Measurements from ENCODE around the gene SYNGR2. TPM values are rescaled to one million over a fixed set of nuclear protein-coding genes. Genes with fewer than 3 reads are reported as not detected.

Gene SYNGR2
- total and polyA plus RNA-seq, 2 donors (not counting 1 experiment from before 2014, with no cell fraction given) = 15.5 to 23.8 TPM

DNA sequence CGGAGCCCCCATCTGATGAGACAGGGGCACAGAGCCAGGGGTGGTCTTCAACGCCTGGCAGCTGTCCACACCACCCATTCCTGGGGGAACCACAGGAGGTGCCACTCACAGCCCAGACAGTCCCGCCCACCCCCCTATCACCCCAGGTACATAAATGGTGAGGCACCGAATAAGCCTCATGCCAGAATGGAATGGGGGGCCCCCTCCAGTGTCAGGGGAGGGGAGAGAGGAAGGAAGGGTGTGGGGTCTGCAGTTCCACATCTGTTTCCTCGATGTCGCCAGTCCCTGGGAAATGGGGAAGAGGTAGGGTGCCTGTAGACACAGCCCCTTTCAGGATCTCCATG, 41.5 kb upstream of the SYNGR2 start:
- H3K27ac ChIP-seq (ENCODE audit: insufficient read depth, low read length) = no peak overlapping the region
- no peaks in the 10 kb centered on the region for H3K36me3 ChIP-seq (ENCODE audit: control insufficient read depth, insufficient read depth, low read length)
- H3K27me3 ChIP-seq (ENCODE audit: control insufficient read depth, insufficient read depth, low read length) = peaks cover 28% of the 10 kb centered on the region
- H3K9ac ChIP-seq (ENCODE audit: insufficient read depth, low read length) = no peak overlapping the region
- H3K4me3 ChIP-seq (replicated peaks in 1 of 4; ENCODE audit: control extremely low read depth in 1 of 4, insufficient read depth in 1 of 4, low read depth in 3 of 4, low read length in 4 of 4) = no peak overlapping the region
- no peak for DNase-seq (ENCODE audit: low read depth in 2 of 2)
- no peak overlapping the region for H3K4me2 ChIP-seq (ENCODE audit: extremely low read depth, insufficient read depth, low read length)
- no peaks in the 10 kb centered on the region for H3K9me3 ChIP-seq (ENCODE audit: control insufficient read depth, insufficient read depth, low read depth, low read length)
- H3K79me2 ChIP-seq (ENCODE audit: control insufficient read depth, insufficient read depth, low read length) = no peaks in the 10 kb centered on the region
- H4K20me1 ChIP-seq (ENCODE audit: control insufficient read depth, extremely low read depth, insufficient read depth, low read length) = no peaks in the 10 kb centered on the region
- TF ChIP-seq, protein P1, sequence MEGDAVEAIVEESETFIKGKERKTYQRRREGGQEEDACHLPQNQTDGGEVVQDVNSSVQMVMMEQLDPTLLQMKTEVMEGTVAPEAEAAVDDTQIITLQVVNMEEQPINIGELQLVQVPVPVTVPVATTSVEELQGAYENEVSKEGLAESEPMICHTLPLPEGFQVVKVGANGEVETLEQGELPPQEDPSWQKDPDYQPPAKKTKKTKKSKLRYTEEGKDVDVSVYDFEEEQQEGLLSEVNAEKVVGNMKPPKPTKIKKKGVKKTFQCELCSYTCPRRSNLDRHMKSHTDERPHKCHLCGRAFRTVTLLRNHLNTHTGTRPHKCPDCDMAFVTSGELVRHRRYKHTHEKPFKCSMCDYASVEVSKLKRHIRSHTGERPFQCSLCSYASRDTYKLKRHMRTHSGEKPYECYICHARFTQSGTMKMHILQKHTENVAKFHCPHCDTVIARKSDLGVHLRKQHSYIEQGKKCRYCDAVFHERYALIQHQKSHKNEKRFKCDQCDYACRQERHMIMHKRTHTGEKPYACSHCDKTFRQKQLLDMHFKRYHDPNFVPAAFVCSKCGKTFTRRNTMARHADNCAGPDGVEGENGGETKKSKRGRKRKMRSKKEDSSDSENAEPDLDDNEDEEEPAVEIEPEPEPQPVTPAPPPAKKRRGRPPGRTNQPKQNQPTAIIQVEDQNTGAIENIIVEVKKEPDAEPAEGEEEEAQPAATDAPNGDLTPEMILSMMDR (conservative IDR thresholded peaks at IDR 0.05 in 1 of 2, IDR thresholded peaks at IDR 0.05 in 1 of 2; ENCODE audit: low read depth in 1 of 2, low read length in 2 of 2) = no peak
- TF ChIP-seq EZH2 (IDR thresholded peaks at IDR 0.05; ENCODE audit: low read length, missing control alignments) = no peak
- H2AFZ ChIP-seq (ENCODE audit: low read length) = no peak overlapping the region
- H3K4me1 ChIP-seq (ENCODE audit: control insufficient read depth, extremely low read depth, insufficient read depth, low read length) = peaks cover 2% of the 10 kb centered on the region

DNA sequence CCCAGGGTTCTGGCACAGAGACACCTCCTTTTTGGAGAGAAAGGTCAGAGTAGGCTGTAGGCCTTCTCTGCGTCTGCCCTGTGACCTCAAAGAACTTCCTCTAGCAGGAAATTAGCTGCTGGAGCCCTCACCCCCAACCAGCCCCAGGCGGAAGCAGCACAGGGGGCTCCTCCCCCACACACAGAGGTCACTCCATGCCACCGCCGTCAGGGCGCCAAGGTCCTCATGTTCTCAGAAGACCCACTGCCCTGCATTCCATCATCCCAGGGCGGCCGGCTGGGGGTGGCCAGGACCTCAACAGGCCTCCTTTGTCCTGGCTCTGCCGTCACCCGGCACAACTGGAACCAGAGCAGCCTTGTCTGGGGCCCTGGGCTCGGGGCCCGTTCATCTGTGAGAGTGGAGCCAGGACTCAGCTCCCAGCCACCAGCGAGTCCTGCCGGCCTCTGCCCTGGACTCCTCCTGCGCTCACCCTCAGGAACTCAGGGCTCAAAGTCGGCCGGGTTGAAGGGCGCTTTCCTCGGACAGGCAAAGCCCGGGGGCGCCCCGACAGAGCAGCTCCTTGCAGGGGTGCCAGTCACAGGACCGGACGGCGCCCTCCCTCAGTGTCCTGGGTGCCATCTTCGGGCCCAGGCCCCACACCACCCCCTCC, 41.0 kb upstream of the SYNGR2 start:
- no peak for DNase-seq (ENCODE audit: low read depth in 2 of 2)
- Histone ChIP-seq H3K4me2 (ENCODE audit: extremely low read depth, insufficient read depth, low read length) (no peak overlapping the region), H3K4me3 (replicated peaks in 1 of 4; ENCODE audit: control extremely low read depth in 1 of 4, insufficient read depth in 1 of 4, low read depth in 3 of 4, low read length in 4 of 4) (no peak overlapping the region), H3K27me3 (ENCODE audit: control insufficient read depth, insufficient read depth, low read length) (peaks cover 28% of the 10 kb centered on the region), H3K9me3 (ENCODE audit: control insufficient read depth, insufficient read depth, low read depth, low read length) (no peaks in the 10 kb centered on the region), H3K4me1 (ENCODE audit: control insufficient read depth, extremely low read depth, insufficient read depth, low read length) (peaks cover 2% of the 10 kb centered on the region), H2AFZ (ENCODE audit: low read length) (no peak overlapping the region), H3K27ac (ENCODE audit: insufficient read depth, low read length) (no peak overlapping the region), H4K20me1 (ENCODE audit: control insufficient read depth, extremely low read depth, insufficient read depth, low read length) (no peaks in the 10 kb centered on the region), H3K36me3 (ENCODE audit: control insufficient read depth, insufficient read depth, low read length) (no peaks in the 10 kb centered on the region), H3K79me2 (ENCODE audit: control insufficient read depth, insufficient read depth, low read length) (no peaks in the 10 kb centered on the region), H3K9ac (ENCODE audit: insufficient read depth, low read length) (no peak overlapping the region)
- no peak for TF ChIP-seq EZH2 (IDR thresholded peaks at IDR 0.05; ENCODE audit: low read length, missing control alignments)

- no peak for DNase-seq (ENCODE audit: low read depth in 2 of 2)
- Histone ChIP-seq H2AFZ (ENCODE audit: low read length) (no peak overlapping the region), H3K27me3 (ENCODE audit: control insufficient read depth, insufficient read depth, low read length) (peaks cover 28% of the 10 kb centered on the region), H3K36me3 (ENCODE audit: control insufficient read depth, insufficient read depth, low read length) (no peaks in the 10 kb centered on the region), H3K9ac (ENCODE audit: insufficient read depth, low read length) (peak overlapping the region; percentile 7), H3K27ac (ENCODE audit: insufficient read depth, low read length) (no peak overlapping the region), H3K79me2 (ENCODE audit: control insufficient read depth, insufficient read depth, low read length) (no peaks in the 10 kb centered on the region), H4K20me1 (ENCODE audit: control insufficient read depth, extremely low read depth, insufficient read depth, low read length) (no peaks in the 10 kb centered on the region), H3K4me3 (replicated peaks in 1 of 4; ENCODE audit: control extremely low read depth in 1 of 4, insufficient read depth in 1 of 4, low read depth in 3 of 4, low read length in 4 of 4) (peak overlapping the region in 3 of 4 experiments; percentile 23 to 52 (median 33)), H3K4me2 (ENCODE audit: extremely low read depth, insufficient read depth, low read length) (peak overlapping the region; percentile 25), H3K4me1 (ENCODE audit: control insufficient read depth, extremely low read depth, insufficient read depth, low read length) (peaks cover 2% of the 10 kb centered on the region), H3K9me3 (ENCODE audit: control insufficient read depth, insufficient read depth, low read depth, low read length) (no peaks in the 10 kb centered on the region)
- TF ChIP-seq, protein P1 (conservative IDR thresholded peaks at IDR 0.05 in 1 of 2, IDR thresholded peaks at IDR 0.05 in 1 of 2; ENCODE audit: low read depth in 1 of 2, low read length in 2 of 2) = no peak
- TF ChIP-seq EZH2 (IDR thresholded peaks at IDR 0.05; ENCODE audit: low read length, missing control alignments) = peak; percentile 60
Measured at GRCh38 chr17:78127888-78128550, 40.4 kb upstream of the SYNGR2 start.
